ENCODE results near the gene NTM. TPM values are rescaled to one million over a fixed set of nuclear protein-coding genes. Genes with fewer than 3 reads are reported as not detected.

The NTM gene
- total RNA-seq, 2 donors from 2014 or later: not detected

DNA sequence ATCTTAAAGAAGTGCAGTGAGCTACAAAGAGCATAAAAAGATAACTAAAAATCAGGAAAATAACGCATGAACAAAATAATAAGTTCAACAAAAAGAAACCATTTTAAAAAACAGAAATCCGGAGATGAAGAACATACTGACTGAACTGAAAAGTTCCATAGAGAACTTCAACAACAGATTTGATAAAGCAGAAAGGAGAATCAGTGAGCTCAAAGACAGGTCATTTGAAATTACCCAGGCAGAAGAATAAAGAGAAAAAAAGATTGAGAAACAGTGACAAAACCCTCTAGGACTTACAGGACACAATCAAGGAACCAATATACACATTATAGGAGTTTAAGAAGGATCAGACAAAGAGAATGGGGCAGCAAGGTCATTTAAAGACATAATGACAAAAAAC lies 334.3 kb downstream of the NTM start:
- Histone ChIP-seq H3K27me3 (replicated peaks; ENCODE audit: insufficient read depth) (no peaks in the 10 kb centered on the region), H3K27ac (no peak overlapping the region), H3K36me3 (no peaks in the 10 kb centered on the region), H3K4me3 (no peak overlapping the region), H3K4me1 (ENCODE audit: control insufficient read depth in 1 of 2, low read depth in 2 of 2) (no peaks in the 10 kb centered on the region), H3K9me3 (peaks cover 6% of the 10 kb centered on the region)
- no peak for DNase-seq (ENCODE audit: low spot score)
- TF ChIP-seq, protein P1, sequence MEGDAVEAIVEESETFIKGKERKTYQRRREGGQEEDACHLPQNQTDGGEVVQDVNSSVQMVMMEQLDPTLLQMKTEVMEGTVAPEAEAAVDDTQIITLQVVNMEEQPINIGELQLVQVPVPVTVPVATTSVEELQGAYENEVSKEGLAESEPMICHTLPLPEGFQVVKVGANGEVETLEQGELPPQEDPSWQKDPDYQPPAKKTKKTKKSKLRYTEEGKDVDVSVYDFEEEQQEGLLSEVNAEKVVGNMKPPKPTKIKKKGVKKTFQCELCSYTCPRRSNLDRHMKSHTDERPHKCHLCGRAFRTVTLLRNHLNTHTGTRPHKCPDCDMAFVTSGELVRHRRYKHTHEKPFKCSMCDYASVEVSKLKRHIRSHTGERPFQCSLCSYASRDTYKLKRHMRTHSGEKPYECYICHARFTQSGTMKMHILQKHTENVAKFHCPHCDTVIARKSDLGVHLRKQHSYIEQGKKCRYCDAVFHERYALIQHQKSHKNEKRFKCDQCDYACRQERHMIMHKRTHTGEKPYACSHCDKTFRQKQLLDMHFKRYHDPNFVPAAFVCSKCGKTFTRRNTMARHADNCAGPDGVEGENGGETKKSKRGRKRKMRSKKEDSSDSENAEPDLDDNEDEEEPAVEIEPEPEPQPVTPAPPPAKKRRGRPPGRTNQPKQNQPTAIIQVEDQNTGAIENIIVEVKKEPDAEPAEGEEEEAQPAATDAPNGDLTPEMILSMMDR (IDR thresholded peaks at IDR 0.05): no peak
- no peak for ATAC-seq (ENCODE audit: insufficient number of reproducible peaks, low FRiP score, low read depth)

DNA sequence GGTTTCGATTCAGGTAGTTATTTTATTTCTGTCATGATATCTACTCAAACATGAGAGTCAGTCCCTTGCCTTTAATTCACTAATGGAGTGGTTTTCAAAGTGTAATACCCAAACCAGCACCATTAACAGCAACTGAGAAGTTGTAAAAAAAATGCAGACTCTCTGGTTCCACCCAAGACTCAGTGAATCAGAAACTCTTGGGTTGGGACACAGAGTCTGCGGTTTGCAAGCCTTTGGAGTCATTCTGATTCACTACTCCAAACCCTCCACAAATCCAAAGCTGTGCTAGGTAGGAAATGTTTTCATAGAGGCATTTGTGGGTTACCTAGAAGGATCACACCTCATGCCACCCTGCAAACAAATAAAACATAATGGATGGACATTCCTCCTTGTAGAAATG lies 340.1 kb downstream of the NTM start:
- TF ChIP-seq, protein P1 (IDR thresholded peaks at IDR 0.05): no peak
- no peaks in the 10 kb centered on the region for H3K36me3 ChIP-seq
- no peaks in the 10 kb centered on the region for H3K4me1 ChIP-seq (ENCODE audit: control insufficient read depth in 1 of 2, low read depth in 2 of 2)
- no peak overlapping the region for H3K27ac ChIP-seq
- ATAC-seq (ENCODE audit: insufficient number of reproducible peaks, low FRiP score, low read depth): no peak
- H3K4me3 ChIP-seq: no peak overlapping the region
- no peaks in the 10 kb centered on the region for H3K9me3 ChIP-seq
- H3K27me3 ChIP-seq (replicated peaks; ENCODE audit: insufficient read depth): no peaks in the 10 kb centered on the region
- no peak for DNase-seq (ENCODE audit: low spot score)

DNA sequence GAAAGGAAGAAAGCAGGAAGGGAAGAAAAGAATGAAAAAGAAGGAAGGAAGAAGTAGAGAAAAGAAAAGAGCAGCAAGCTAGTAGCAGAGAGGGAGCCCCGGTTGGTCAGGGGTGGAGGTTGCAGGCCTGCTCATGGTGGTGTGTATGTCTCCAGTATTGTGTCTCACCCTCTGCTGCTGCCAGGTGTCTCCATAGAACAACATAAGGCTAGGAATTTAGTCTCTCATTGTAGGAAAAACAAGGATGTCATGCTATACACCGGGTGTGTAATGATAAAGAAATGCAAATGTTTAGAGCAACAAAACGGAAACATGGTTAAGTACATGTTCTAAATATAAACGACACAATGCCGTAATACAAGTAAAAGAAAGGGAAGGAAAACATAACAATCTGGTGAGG lies 342.5 kb downstream of the NTM start:
- Histone ChIP-seq H3K4me3 (no peak overlapping the region), H3K27ac (no peak overlapping the region), H3K9me3 (no peaks in the 10 kb centered on the region), H3K4me1 (ENCODE audit: control insufficient read depth in 1 of 2, low read depth in 2 of 2) (no peaks in the 10 kb centered on the region), H3K36me3 (no peaks in the 10 kb centered on the region), H3K27me3 (replicated peaks; ENCODE audit: insufficient read depth) (no peaks in the 10 kb centered on the region)
- TF ChIP-seq, protein P1 (IDR thresholded peaks at IDR 0.05): no peak
- no peak for DNase-seq (ENCODE audit: low spot score)
- ATAC-seq (ENCODE audit: insufficient number of reproducible peaks, low FRiP score, low read depth): no peak

DNA sequence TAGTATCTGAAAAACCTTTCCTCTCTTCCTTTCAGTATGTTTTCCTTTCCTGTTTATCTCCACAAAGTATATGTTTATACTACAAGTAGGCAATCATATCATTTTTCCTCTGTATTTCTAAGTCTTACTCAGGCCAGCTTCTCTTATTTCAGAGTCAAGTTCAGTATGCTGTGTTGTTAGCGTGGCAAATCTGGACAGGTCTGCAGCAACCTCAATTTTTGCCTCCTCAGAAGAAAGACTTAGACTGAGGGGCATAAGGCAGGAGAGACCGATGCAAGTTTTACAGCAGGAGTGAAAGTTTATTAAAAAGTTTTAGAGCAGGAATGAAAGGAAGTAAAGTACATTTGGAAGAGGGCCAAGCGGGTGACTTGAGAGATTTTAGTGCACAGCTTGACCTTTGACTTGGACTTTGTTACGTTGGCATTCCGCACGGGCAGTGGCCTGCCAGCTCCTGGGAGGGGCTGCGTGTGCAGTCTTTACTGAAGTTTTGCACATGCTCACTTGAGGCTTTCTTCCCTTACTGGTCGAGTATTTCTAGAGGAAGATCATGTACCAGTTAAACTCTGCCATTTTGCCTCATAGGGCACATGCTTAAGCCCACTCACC lies 343.2 kb downstream of the NTM start:
- DNase-seq (ENCODE audit: low spot score) (no peak), ATAC-seq (ENCODE audit: insufficient number of reproducible peaks, low FRiP score, low read depth) (no peak)
- no peaks in the 10 kb centered on the region for H3K36me3 ChIP-seq
- H3K4me3 ChIP-seq: no peak overlapping the region
- no peaks in the 10 kb centered on the region for H3K27me3 ChIP-seq (replicated peaks; ENCODE audit: insufficient read depth)
- no peaks in the 10 kb centered on the region for H3K9me3 ChIP-seq
- H3K4me1 ChIP-seq (ENCODE audit: control insufficient read depth in 1 of 2, low read depth in 2 of 2): no peaks in the 10 kb centered on the region
- TF ChIP-seq, protein P1 (IDR thresholded peaks at IDR 0.05): no peak
- no peak overlapping the region for H3K27ac ChIP-seq

DNA sequence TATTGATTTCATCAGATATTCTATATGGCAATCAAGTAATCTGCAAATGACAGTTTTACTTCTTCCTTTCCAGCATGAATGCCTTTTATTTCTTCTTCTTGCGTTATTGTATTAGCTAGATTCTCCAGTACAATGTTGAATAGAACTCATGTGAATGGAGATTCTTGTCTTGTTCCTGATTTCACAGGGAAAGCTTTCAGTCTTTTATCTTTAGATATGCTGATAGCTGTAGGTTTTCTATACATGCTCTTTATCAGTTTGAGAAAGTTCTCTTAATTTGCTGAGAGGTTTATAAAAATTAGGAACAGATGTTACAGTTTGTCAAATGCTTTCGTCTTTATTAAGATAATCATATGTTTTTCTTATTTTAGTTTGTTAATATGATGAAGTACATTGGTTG lies 347.2 kb downstream of the NTM start:
- no peaks in the 10 kb centered on the region for H3K36me3 ChIP-seq
- no peak for ATAC-seq (ENCODE audit: insufficient number of reproducible peaks, low FRiP score, low read depth)

More for the DNA sequence above, 347.2 kb downstream of the NTM start:
- DNase-seq (ENCODE audit: low spot score): no peak
- Histone ChIP-seq H3K27ac (no peak overlapping the region), H3K4me1 (ENCODE audit: control insufficient read depth in 1 of 2, low read depth in 2 of 2) (no peaks in the 10 kb centered on the region), H3K9me3 (no peaks in the 10 kb centered on the region), H3K27me3 (replicated peaks; ENCODE audit: insufficient read depth) (no peaks in the 10 kb centered on the region), H3K4me3 (no peak overlapping the region)
- TF ChIP-seq, protein P1 (IDR thresholded peaks at IDR 0.05): no peak
